Activated T-cell treated with anti-CD3 and anti-CD28 coated beads, Interleukin-2, amount 50 U/mL, for 48 hours (primary cell): Measurements from ENCODE around the gene GNB2.
A peak's percentile ranks its signal among the peaks of the same experiment; 100 is the strongest.

Experiments used
- DNase-seq, 2 experiments: peaks; one replicate each; pipeline ENCODE4 v3.0.0-alpha.2; 2020

GNB2 gene

GRCh38 chr7:100681491-100682227, 8.1 kb downstream of the GNB2 start:
- DNase-seq = peak in 1 of 2 experiments; percentile 19

- peak in 1 of 2 experiments; percentile 48 for DNase-seq
Observed at GRCh38 chr7:100682228-100682741, 8.7 kb downstream of the GNB2 start.

GRCh38 chr7:100682991-100683658, 9.6 kb downstream of the GNB2 start:
- DNase-seq = no peak

GRCh38 chr7:100683659-100684533, 10.4 kb downstream of the GNB2 start:
- no peak for DNase-seq

- DNase-seq = no peak
Observed at GRCh38 chr7:100684534-100685042, 11.0 kb downstream of the GNB2 start.

- no peak for DNase-seq
Observed at GRCh38 chr7:100685049-100685605, 11.6 kb downstream of the GNB2 start.

GRCh38 chr7:100685631-100686145, 12.1 kb downstream of the GNB2 start:
- DNase-seq = no peak

- no peak for DNase-seq
Observed at GRCh38 chr7:100686201-100686821, 12.8 kb downstream of the GNB2 start.

- no peak for DNase-seq
Observed at GRCh38 chr7:100686822-100687211, 13.3 kb downstream of the GNB2 start.

- no peak for DNase-seq
Observed at GRCh38 chr7:100687261-100687660, 13.7 kb downstream of the GNB2 start.

GRCh38 chr7:100687751-100688300, 14.3 kb downstream of the GNB2 start:
- no peak for DNase-seq

GRCh38 chr7:100688326-100688860, 14.9 kb downstream of the GNB2 start:
- no peak for DNase-seq

GRCh38 chr7:100689230-100690135, 15.9 kb downstream of the GNB2 start:
- DNase-seq = no peak

- peak; percentile 90 for DNase-seq
Observed at GRCh38 chr7:100691676-100692577, 18.4 kb downstream of the GNB2 start.

- DNase-seq = peak in 1 of 2 experiments; percentile 29
Observed at GRCh38 chr7:100692578-100692961, 19.0 kb downstream of the GNB2 start.

GRCh38 chr7:100693312-100694097, 20.0 kb downstream of the GNB2 start:
- peak in 1 of 2 experiments; percentile 47 for DNase-seq

GRCh38 chr7:100694098-100694745, 20.7 kb downstream of the GNB2 start, which contains the start of gene GIGYF1:
Gene GIGYF1, minus strand, starts transcription at chr7:100694250. Its CDS starts 6,012 bp downstream, at chr7:100688238.
- DNase-seq = peak; percentile 74 to 80

- no peak for DNase-seq
Observed at GRCh38 chr7:100696123-100696521, 22.6 kb downstream of the GNB2 start.
